DMS53 treated with DMSO at 0.1 percent for 48 hours (cell line): ENCODE measurements around the gene CAMKV.
"Not testable (repeated sequence)": the region's sequence is repeated elsewhere in the genome, so short reads cannot be mapped to it uniquely, and the experiment has no call there.

Experiments used
- DNase-seq: peaks from one replicate; lab custom pipeline; 2025; ENCODE audit not compliant: unreplicated experiment; lab: John Stamatoyannopoulos, UW

The CAMKV gene

GRCh38 chr3:49855662-49856061 is 14.0 kb downstream of the CAMKV start:
- DNase-seq: no peak

GRCh38 chr3:49845694-49846093 is 24.0 kb downstream of the CAMKV start:
- DNase-seq: no peak

- no peak for DNase-seq
These were observed 25.1 kb downstream of the CAMKV start for GRCh38 chr3:49844464-49845183.

DNA sequence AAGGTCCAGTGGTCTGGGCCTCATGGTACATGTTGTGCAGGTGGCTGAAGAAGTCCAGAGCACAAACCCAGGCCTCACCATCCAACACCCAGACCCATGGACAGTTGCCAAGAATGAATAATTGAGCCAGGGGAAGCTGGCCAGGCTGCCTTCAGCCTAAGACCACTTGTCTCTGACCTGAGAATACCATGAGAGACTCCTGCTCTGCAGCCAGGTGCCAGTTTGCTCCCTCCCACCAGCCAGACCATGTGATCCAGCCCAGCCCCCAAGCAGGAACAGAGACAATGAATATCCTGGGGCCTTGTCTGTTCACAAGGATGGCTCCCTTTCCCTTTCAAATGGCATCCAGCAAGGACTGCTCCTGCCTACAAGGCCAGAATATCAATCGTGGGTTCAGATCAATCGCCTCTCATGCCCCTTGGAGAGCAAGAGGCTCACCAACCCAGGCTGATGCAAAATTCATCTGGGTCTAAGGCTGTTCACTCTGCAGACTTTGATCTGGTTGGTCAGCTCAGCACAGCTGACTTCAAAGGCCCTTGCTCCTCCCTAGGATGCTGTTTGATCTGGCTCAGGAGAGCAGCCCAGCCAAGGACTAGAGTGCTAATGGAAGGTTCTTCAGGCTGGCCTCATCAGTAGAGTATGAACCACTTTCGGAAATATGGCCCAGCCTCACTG is 26.7 kb downstream of the CAMKV start:
- DNase-seq: no peak

- DNase-seq: no peak
These were observed 27.9 kb downstream of the CAMKV start for GRCh38 chr3:49841806-49842205.

DNA sequence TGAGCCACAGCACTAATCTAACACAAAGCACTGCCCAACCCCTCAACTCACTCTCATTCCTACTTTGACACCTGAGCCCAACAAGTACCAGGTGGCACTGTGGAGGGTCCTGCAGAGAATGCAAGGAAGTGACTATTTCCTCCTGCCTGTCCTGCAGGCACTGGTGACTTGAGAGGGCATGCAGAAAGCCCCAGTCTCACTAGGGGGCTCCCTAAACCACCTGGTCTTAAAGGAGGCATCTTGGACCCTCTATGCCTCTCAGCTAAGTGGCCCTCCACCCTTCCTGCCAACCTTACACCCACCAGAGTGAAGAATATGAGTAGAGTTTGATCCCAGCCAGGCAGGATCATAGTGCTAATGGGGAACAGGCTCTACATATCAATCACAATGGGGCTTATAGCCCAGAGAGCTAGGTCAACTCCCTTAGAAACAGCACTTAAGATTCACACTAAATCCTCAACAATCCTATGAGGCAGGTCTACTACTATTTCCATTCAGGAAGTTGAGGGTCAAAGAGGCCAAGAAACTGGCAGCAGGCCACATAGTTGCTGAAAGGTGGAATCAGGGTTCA is 28.5 kb downstream of the CAMKV start:
- DNase-seq: no peak

GRCh38 chr3:49840388-49840787 is 29.3 kb downstream of the CAMKV start:
- DNase-seq: no peak

GRCh38 chr3:49839193-49839809 is 30.4 kb downstream of the CAMKV start:
- DNase-seq: peak; percentile 32

DNA sequence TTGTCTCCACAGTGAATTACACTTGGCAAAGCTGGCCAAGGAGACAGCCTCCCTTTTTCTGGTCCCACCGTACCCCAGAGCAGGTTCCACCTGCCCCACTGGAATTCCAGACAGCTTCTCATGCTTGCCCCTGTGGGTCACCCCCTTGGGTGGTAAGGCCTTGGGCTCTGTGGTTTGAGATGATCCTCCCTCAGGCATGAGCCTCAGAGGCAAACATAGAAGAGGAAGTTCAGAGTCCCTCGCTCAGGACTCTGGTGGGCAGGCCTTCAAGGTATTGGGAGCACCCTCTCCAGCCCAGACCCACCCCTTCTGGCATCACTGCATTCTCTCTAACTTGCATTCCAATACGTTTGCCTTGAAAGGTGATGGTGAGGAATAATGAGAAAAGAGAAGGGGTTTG is 38.4 kb downstream of the CAMKV start:
- no peak for DNase-seq

DNA sequence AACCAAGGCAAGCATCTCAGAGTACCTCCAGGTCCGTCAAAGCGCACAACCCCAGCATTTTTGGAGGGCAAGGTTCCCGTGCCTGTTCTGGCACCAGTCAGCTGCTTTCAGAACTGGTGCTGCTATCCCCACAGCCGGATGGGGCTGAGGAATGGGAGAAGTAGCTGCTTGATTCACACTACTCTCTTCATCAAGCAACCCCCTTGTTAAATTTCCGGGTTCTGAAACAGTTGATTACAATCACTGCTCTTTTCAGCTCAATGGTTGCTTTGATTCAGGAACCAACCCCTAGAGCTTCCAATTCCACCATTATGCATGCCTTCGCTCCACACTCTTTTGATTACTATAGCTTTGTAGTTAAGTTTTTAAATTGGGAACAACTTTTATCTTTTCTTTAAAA is 43.7 kb downstream of the CAMKV start:
- DNase-seq: no peak

GRCh38 chr3:49823131-49823530 is 46.6 kb downstream of the CAMKV start:
- not testable (repeated sequence) for DNase-seq

GRCh38 chr3:49813497-49814174 is 56.1 kb downstream of the CAMKV start, which contains the start of gene UBA7:
Gene UBA7, minus strand, starts transcription at chr3:49813953. Its CDS starts 166 bp downstream, at chr3:49813787.
- DNase-seq: no peak

DNA sequence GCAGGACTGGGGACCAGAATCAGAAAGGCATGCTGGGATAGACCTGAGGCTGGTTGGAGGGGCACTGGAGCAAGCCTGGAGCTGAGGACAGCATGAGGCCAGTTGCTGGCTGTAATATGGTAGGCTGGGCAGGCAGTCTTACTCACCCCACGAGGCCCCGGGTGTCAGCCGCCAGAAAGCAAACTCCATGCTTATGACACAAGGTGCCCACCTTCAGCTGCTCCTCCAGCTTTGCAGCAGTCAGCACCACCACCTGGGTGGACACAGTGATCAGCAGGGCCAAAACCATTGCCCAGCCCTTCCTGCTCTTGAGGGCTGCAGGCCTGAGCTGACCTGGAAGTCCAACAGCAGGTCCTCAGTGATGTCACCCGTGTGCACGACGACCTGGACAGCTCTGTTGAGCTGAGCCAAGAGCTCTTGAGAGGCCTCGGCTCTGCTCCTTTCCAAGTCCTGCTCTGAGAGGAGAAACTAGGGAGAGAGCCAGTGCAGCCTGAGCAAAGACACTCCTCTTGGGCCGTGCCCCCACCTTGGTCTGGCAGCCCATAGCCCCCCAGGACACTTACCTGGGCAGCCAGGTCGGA is 56.7 kb downstream of the CAMKV start:
- no peak for DNase-seq
